Gastroesophageal sphincter (tissue), 4 donors: ENCODE data around the gene CEP170B. TPM values are rescaled to one million over a fixed set of nuclear protein-coding genes. Genes with fewer than 3 reads are reported as not detected.

ENCODE experiments used
- ATAC-seq: fragments of 150-250 bp; one replicate; pipeline ENCODE4 v1.9.1; 2016; ENCODE audit warnings: mild to moderate bottlenecking, moderate library complexity
- H3K27ac ChIP-seq, 4 donors: fragments of 200-600 bp; sonication (generic) in 3 of 4; 1 replicate in 3 of 4; 2 replicates in 1 of 4; pipeline ENCODE4 v1.5.1; 2016 to 2019
- H3K27me3 ChIP-seq: fragments of 200-600 bp; sonication (generic); one replicate; pipeline ENCODE4 v1.5.1; 2019
- H3K36me3 ChIP-seq, 2 donors: fragments of 200-600 bp; sonication (generic); one replicate each; pipeline ENCODE4 v1.5.1; 2019; ENCODE audit warnings: control low read depth in 1 of 2
- H3K4me1 ChIP-seq, 3 donors: fragments of 200-600 bp; sonication (generic); 1 replicate in 2 of 3; 2 replicates in 1 of 3; pipeline ENCODE4 v1.5.1; 2016 to 2019; ENCODE audit warnings: control low read depth in 2 of 3
- H3K4me3 ChIP-seq, 2 donors: fragments of 200-600 bp; sonication (generic); one replicate each; pipeline ENCODE4 v1.5.1; 2019; ENCODE audit warnings: mild to moderate bottlenecking in 1 of 2, moderate library complexity in 1 of 2
- H3K9me3 ChIP-seq, 3 donors: fragments of 200-600 bp; sonication (generic); one replicate each; pipeline ENCODE4 v1.5.1; 2017 to 2019; ENCODE audit warnings: control low read depth in 2 of 3
- CTCF ChIP-seq, 4 experiments: fragments of 200-600 bp in 2 of 4; fragments of 450-650 bp in 2 of 4; sonication (generic) in 1 of 4; IDR thresholded peaks; one replicate each; pipeline ENCODE4 v1.5.1; 2017 to 2019; ENCODE audit warnings: antibody characterized with exemption in 4 of 4, mild to moderate bottlenecking in 2 of 4, moderate library complexity in 2 of 4
- EP300 ChIP-seq: sonication (generic); formaldehyde crosslinking; IDR thresholded peaks from one replicate; pipeline ENCODE4 v1.6.1; 2017; ENCODE audit warnings: antibody characterized with exemption, mild to moderate bottlenecking
- POLR2A ChIP-seq, 2 donors: fragments of 450-650 bp; IDR thresholded peaks; one replicate each; pipeline ENCODE4 v1.6.1; 2017; ENCODE audit warnings: antibody characterized with exemption in 2 of 2, mild to moderate bottlenecking in 2 of 2, moderate library complexity in 1 of 2
- POLR2AphosphoS5 ChIP-seq: sonication (generic); formaldehyde crosslinking; IDR thresholded peaks from one replicate; pipeline ENCODE4 v1.6.1; 2017; ENCODE audit warnings: antibody characterized with exemption
- WGBS, 2 donors: methylation state at CpG; one replicate each; pipeline ENCODE4 v1.1.5; 2018; ENCODE audit warnings: low coverage in 1 of 2; 5-methylcytosine and 5-hydroxymethylcytosine counted together
- total RNA-seq, 4 donors: library from RNA; depleted of rRNA; stranded (reverse); fragments of >200 nt; gene quantifications; one replicate each; pipeline ENCODE4 v1.1.0, GENCODE V29; 2016

Gene CEP170B
- total RNA-seq, 4 donors from 2014 or later: 18.7 to 64.7 (median 25.5) TPM

GRCh38 chr14:104892531-104893434, 27.7 kb downstream of the CEP170B start:
- H3K36me3 ChIP-seq: peaks cover 0 to 35% of the 10 kb centered on the region in 2 donors
- TF ChIP-seq POLR2A (IDR thresholded peaks at IDR 0.05) (no peak), CTCF (IDR thresholded peaks at IDR 0.05) (no peak)
- WGBS, 2 donors: 60 to 66% methylated on average over 3 to 7 of the region's 31 CpGs

GRCh38 chr14:104893435-104894207, 28.6 kb downstream of the CEP170B start:
- TF ChIP-seq POLR2AphosphoS5 (no peak), EP300 (no peak), POLR2A (IDR thresholded peaks at IDR 0.05) (no peak), CTCF (IDR thresholded peaks at IDR 0.05) (no peak)
- Histone ChIP-seq H3K36me3 (peaks cover 0 to 27% of the 10 kb centered on the region in 2 donors), H3K9me3 (no peaks in the 10 kb centered on the region), H3K27ac (no peak overlapping the region), H3K4me1 (peaks cover 0 to 27% (median 0%) of the 10 kb centered on the region in 3 donors), H3K27me3 (no peaks in the 10 kb centered on the region), H3K4me3 (no peak overlapping the region)
- ATAC-seq: no peak
- 100% methylated on average over 1 of the region's 39 CpGs; no CpG with 5 or more reads in 1 of the 2 donors for WGBS, 2 donors

More at GRCh38 chr14:104892531-104893434, 27.7 kb downstream of the CEP170B start:
- Histone ChIP-seq H3K4me3 (no peak overlapping the region), H3K9me3 (no peaks in the 10 kb centered on the region), H3K27ac (no peak overlapping the region), H3K4me1 (peaks cover 0 to 27% (median 0%) of the 10 kb centered on the region in 3 donors), H3K27me3 (no peaks in the 10 kb centered on the region)
- no peak for ATAC-seq

- Histone ChIP-seq H3K9me3 (no peaks in the 10 kb centered on the region), H3K4me1 (peaks cover 0 to 27% (median 0%) of the 10 kb centered on the region in 3 donors), H3K36me3 (peaks cover 0 to 18% of the 10 kb centered on the region in 2 donors), H3K4me3 (no peak overlapping the region), H3K27ac (peak overlapping the region in 1 of 4 donors; percentile 25), H3K27me3 (no peaks in the 10 kb centered on the region)
- no peak for TF ChIP-seq EP300
- TF ChIP-seq POLR2AphosphoS5: no peak
- no peak for TF ChIP-seq CTCF (IDR thresholded peaks at IDR 0.05)
- no peak for TF ChIP-seq POLR2A (IDR thresholded peaks at IDR 0.05)
- 74% methylated on average over 9 of the region's 30 CpGs; no CpG with 5 or more reads in 1 of the 2 donors for WGBS, 2 donors
- ATAC-seq: no peak
Measured at GRCh38 chr14:104894331-104895206, 29.5 kb downstream of the CEP170B start.

GRCh38 chr14:104895207-104895785, 30.2 kb downstream of the CEP170B start:
- H3K4me1 ChIP-seq: peaks cover 0 to 27% (median 0%) of the 10 kb centered on the region in 3 donors
- H3K27ac ChIP-seq: peak overlapping the region in 2 of 4 donors; percentile 1 to 25
- 80% methylated on average over 1 of the region's 9 CpGs; no CpG with 5 or more reads in 1 of the 2 donors for WGBS, 2 donors
- peaks cover 0 to 17% of the 10 kb centered on the region in 2 donors for H3K36me3 ChIP-seq
- no peak overlapping the region for H3K4me3 ChIP-seq
- no peaks in the 10 kb centered on the region for H3K27me3 ChIP-seq
- no peak for ATAC-seq
- no peaks in the 10 kb centered on the region for H3K9me3 ChIP-seq
- TF ChIP-seq POLR2AphosphoS5 (no peak), EP300 (no peak), POLR2A (IDR thresholded peaks at IDR 0.05) (no peak), CTCF (IDR thresholded peaks at IDR 0.05) (no peak)
